AG10803 (cell line): ENCODE measurements around the gene SLC34A3.

Source experiments
- DNase-seq: peaks from one replicate; pipeline ENCODE4 v3.0.0; 2010; ENCODE audit warnings: low read depth
- H3K4me3 ChIP-seq: 2 replicates; pipeline ENCODE4 v1.5.1; 2011; ENCODE audit warnings: mild to moderate bottlenecking, low read length, control low read depth
- CTCF ChIP-seq: conservative IDR thresholded peaks from 2 replicates; pipeline ENCODE4 v1.5.1; 2011; ENCODE audit warnings: mild to moderate bottlenecking, low read length, control low read depth, inconsistent platforms

Gene SLC34A3

GRCh38 chr9:137191245-137191644, 39.5 kb upstream of the SLC34A3 start:
- no peak overlapping the region for H3K4me3 ChIP-seq
- no peak for TF ChIP-seq CTCF
- no peak for DNase-seq

GRCh38 chr9:137191691-137192447, 38.8 kb upstream of the SLC34A3 start:
- DNase-seq, result no peak
- no peak overlapping the region for H3K4me3 ChIP-seq
- TF ChIP-seq CTCF, result no peak

GRCh38 chr9:137192448-137192780, 38.3 kb upstream of the SLC34A3 start:
- DNase-seq, result no peak
- TF ChIP-seq CTCF, result no peak
- H3K4me3 ChIP-seq, result no peak overlapping the region

GRCh38 chr9:137192859-137193258, 37.8 kb upstream of the SLC34A3 start:
- no peak overlapping the region for H3K4me3 ChIP-seq
- TF ChIP-seq CTCF, result no peak
- DNase-seq, result no peak

GRCh38 chr9:137193771-137194170, 36.9 kb upstream of the SLC34A3 start:
- DNase-seq, result no peak
- no peak for TF ChIP-seq CTCF
- H3K4me3 ChIP-seq, result no peak overlapping the region

GRCh38 chr9:137194388-137194787, 36.3 kb upstream of the SLC34A3 start:
- TF ChIP-seq CTCF, result no peak
- no peak for DNase-seq
- H3K4me3 ChIP-seq, result no peak overlapping the region

GRCh38 chr9:137194909-137195308, 35.8 kb upstream of the SLC34A3 start:
- no peak overlapping the region for H3K4me3 ChIP-seq
- DNase-seq, result no peak
- no peak for TF ChIP-seq CTCF
